GM12878 (cell line): ENCODE data around the gene LRRC23. TPM values are rescaled to one million over a fixed set of nuclear protein-coding genes. Genes with fewer than 3 reads are reported as not detected.

ENCODE experiments used
- BCL3 ChIP-seq: IDR thresholded peaks from 2 replicates; pipeline ENCODE4 v1.6.1; 2011; ENCODE audit warnings: borderline replicate concordance, low read depth, mild to moderate bottlenecking, moderate library complexity, low read length; ENCODE audit not compliant: insufficient read depth, poor library complexity, severe bottlenecking
- CEBPB ChIP-seq, 2 experiments: fragments of 150-350 bp in 1 of 2; IDR thresholded peaks; 2 replicates each; pipeline ENCODE4 v1.6.1; 2012 to 2014; ENCODE audit warnings: low read depth in 2 of 2, low read length in 2 of 2, borderline replicate concordance in 1 of 2, inconsistent platforms in 1 of 2
- CHD4 ChIP-seq: fragments of 200-600 bp; sonication (generic); IDR thresholded peaks from 2 replicates; pipeline ENCODE4 v1.6.1; 2016; ENCODE audit warnings: mild to moderate bottlenecking
- EED ChIP-seq: sonication (generic); IDR thresholded peaks from 2 replicates; pipeline ENCODE4 v1.6.1; 2016; ENCODE audit warnings: antibody characterized with exemption, low read depth
- IKZF2 ChIP-seq, 2 experiments: fragments of 450-650 bp; IDR thresholded peaks; 2 replicates each; pipeline ENCODE4 v1.6.1; 2017; ENCODE audit warnings: mild to moderate bottlenecking in 2 of 2, moderate library complexity in 2 of 2
- JUND ChIP-seq: IDR thresholded peaks from 2 replicates; pipeline ENCODE4 v1.6.1; 2012; ENCODE audit warnings: low read depth, mild to moderate bottlenecking, low read length, improper control_type of control experiment, moderate library complexity
- LARP7 ChIP-seq: fragments of 450-650 bp; IDR thresholded peaks from 2 replicates; pipeline ENCODE4 v1.6.1; 2017; ENCODE audit warnings: mild to moderate bottlenecking
- MEF2A ChIP-seq: IDR thresholded peaks from 2 replicates; pipeline ENCODE4 v1.6.1; 2011; ENCODE audit warnings: low read depth, mild to moderate bottlenecking, low read length, moderate library complexity; ENCODE audit not compliant: insufficient read depth
- MXI1 ChIP-seq: fragments of 150-350 bp; IDR thresholded peaks from 2 replicates; pipeline ENCODE4 v1.6.1; 2011; ENCODE audit warnings: low read depth, mild to moderate bottlenecking, inconsistent platforms, low read length, improper control_type of control experiment
- NFYB ChIP-seq: IDR thresholded peaks from 2 replicates; pipeline ENCODE4 v1.6.1; 2011; ENCODE audit warnings: low read depth, mild to moderate bottlenecking, low read length, improper control_type of control experiment, moderate library complexity; ENCODE audit not compliant: insufficient read depth
- NR2C2 ChIP-seq: IDR thresholded peaks from 2 replicates; pipeline ENCODE4 v1.6.1; 2011; ENCODE audit warnings: borderline replicate concordance, low read depth; ENCODE audit not compliant: control insufficient read depth, insufficient read length
- POLR2AphosphoS2 ChIP-seq: IDR thresholded peaks from 2 replicates; pipeline ENCODE4 v1.6.1; 2011; ENCODE audit warnings: low read depth, mild to moderate bottlenecking, low read length, improper control_type of control experiment, moderate library complexity
- RUNX3 ChIP-seq: IDR thresholded peaks from 2 replicates; pipeline ENCODE4 v1.6.1; 2012; ENCODE audit warnings: low read length, inconsistent platforms
- SIX5 ChIP-seq: IDR thresholded peaks from 2 replicates; pipeline ENCODE4 v1.6.1; 2011; ENCODE audit warnings: mild to moderate bottlenecking, low read depth, low read length, moderate library complexity; ENCODE audit not compliant: severe bottlenecking
- SMARCA5 ChIP-seq: fragments of 450-650 bp; IDR thresholded peaks from 2 replicates; pipeline ENCODE4 v1.6.1; 2017; ENCODE audit warnings: mild to moderate bottlenecking
- TARDBP ChIP-seq: IDR thresholded peaks from 2 replicates; pipeline ENCODE4 v1.6.1; 2016; ENCODE audit warnings: borderline replicate concordance
- TCF12 ChIP-seq: IDR thresholded peaks from 2 replicates; pipeline ENCODE4 v1.6.1; 2011; ENCODE audit warnings: low read depth, mild to moderate bottlenecking, low read length
- TCF3 ChIP-seq: IDR thresholded peaks from 2 replicates; pipeline ENCODE4 v1.6.1; 2012; ENCODE audit warnings: low read depth, mild to moderate bottlenecking, low read length, borderline replicate concordance; ENCODE audit not compliant: insufficient read depth
- TCF7 ChIP-seq: IDR thresholded peaks from 2 replicates; pipeline ENCODE4 v1.6.1; 2014; ENCODE audit warnings: antibody characterized with exemption, borderline replicate concordance
- ZNF622 ChIP-seq: fragments of 450-650 bp; IDR thresholded peaks from 2 replicates; pipeline ENCODE4 v1.6.1; 2017; ENCODE audit warnings: mild to moderate bottlenecking, inconsistent platforms
- ZSCAN29 ChIP-seq: fragments of 450-650 bp; IDR thresholded peaks from 2 replicates; pipeline ENCODE4 v1.6.1; 2017; ENCODE audit warnings: mild to moderate bottlenecking, moderate library complexity
- ZZZ3 ChIP-seq: IDR thresholded peaks from 2 replicates; pipeline ENCODE4 v1.6.1; 2011; ENCODE audit warnings: low read depth; ENCODE audit not compliant: control insufficient read depth, insufficient read length
- polyA plus RNA-seq, 11 experiments: library from polyadenylated mRNA; depleted of rRNA in 4 of 11; unstranded in 6 of 11; stranded (reverse) in 5 of 11; fragments of >200 nt; fragmentation: Nextera tagmentation in 4 of 11; fragmentation: Illumina TruSeq in 1 of 11; extraction: Ambion mirVana in 4 of 11; extraction: Trizol in 1 of 11; gene quantifications; 1 replicate in 1 of 11; 2 replicates in 10 of 11; pipeline versions ENCODE4 v1.2.1 to v1.2.3, GENCODE V29; 2011 to 2016; ENCODE audit warnings: inconsistent platforms in 2 of 11, missing spikeins in 2 of 11, low read depth in 1 of 11
- total RNA-seq, 4 experiments: library from RNA; depleted of rRNA in 3 of 4; stranded (reverse); fragments of >200 nt in 3 of 4; fragmentation: Illumina TruSeq in 1 of 4; extraction: Trizol in 1 of 4; gene quantifications; 2 replicates each; pipeline versions ENCODE4 v1.2.1 to v1.2.3, GENCODE V29; 2013 to 2021
- TF ChIP-seq, protein P1 (sequence below): fragments of 450-650 bp; IDR thresholded peaks from 2 replicates; pipeline ENCODE4 v1.6.1; 2017; ENCODE audit warnings: antibody characterized with exemption, mild to moderate bottlenecking, moderate library complexity
- TF ChIP-seq, protein P2 (sequence below): IDR thresholded peaks from 2 replicates; pipeline ENCODE4 v1.6.1; 2012; ENCODE audit warnings: low read length, inconsistent platforms
- TF ChIP-seq, protein P3 (sequence below): IDR thresholded peaks from 2 replicates; pipeline ENCODE4 v1.6.1; 2011; ENCODE audit warnings: low read depth, low read length, improper control_type of control experiment, borderline replicate concordance

Gene LRRC23
- total and polyA plus RNA-seq, 10 of the 15 experiments (the other 5 are each of a cell fraction or from before 2014, with no cell fraction given), result 1.4 to 6.9 (median 3.4) TPM

DNA sequence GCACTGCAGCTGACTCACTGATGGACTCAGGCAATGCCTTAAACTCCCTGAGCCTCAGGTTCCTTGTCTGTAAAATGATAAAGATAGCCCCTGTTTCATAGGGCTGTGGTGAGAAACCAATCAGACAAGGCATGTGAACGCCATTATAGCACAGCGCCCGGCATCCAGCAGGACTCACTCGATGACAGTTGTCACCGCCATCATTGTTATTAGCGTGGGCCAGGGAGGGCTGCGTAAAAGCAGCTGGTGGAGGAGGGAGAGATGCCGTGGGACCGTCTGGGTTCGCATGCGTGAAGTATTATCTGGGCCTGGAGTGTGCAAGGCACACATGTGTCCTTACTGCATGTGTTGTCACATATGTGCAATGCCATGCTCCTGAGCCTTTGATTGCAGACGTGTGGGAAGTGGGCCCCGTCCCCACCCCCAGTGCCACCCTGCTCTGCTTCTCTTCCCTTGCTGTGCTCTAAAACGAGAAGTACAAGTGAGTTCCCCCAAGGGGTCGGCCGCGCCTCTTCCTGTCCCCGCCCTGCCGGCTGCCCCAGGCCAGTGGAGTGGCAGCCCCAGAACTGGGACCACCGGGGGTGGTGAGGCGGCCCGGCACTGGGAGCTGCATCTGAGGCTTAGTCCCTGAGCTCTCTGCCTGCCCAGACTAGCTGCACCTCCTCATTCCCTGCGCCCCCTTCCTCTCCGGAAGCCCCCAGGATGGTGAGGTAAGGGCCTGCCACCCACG, 46.4 kb downstream of the LRRC23 start, which contains the start of gene PTPN6 (continued):
- TF ChIP-seq ZNF622 (no peak), NFYB (0 out of 2 replicates have a peak, but pooled peaks have one; percentile 2), MXI1 (0 out of 2 replicates have a peak, but pooled peaks have one; percentile 17), LARP7 (peak; percentile 45; the same call in 1 of the 2 replicates), SIX5 (no peak), IKZF2 (IDR thresholded peaks at IDR 0.05) (peak; percentile 41 to 61; a peak in 3 of 4 replicates), TCF7 (no peak), POLR2AphosphoS2 (peak; percentile 78; the same call in 1 of the 2 replicates), SMARCA5 (peak; percentile 67), CHD4 (no peak), NR2C2 (no peak), TARDBP (0 out of 2 replicates have a peak, but pooled peaks have one; percentile 52), TCF12 (peak; percentile 51; the same call in 1 of the 2 replicates), TCF3 (no peak), BCL3 (no peak), MEF2A (no peak), EED (peak; percentile 43), JUND (no peak), ZSCAN29 (no peak), RUNX3 (no peak), CEBPB (IDR thresholded peaks at IDR 0.05; ENCODE audit: borderline replicate concordance in 1 of 2, low read depth in 2 of 2, low read length in 2 of 2) (no peak), ZZZ3 (no peak)
- TF ChIP-seq, protein P1, sequence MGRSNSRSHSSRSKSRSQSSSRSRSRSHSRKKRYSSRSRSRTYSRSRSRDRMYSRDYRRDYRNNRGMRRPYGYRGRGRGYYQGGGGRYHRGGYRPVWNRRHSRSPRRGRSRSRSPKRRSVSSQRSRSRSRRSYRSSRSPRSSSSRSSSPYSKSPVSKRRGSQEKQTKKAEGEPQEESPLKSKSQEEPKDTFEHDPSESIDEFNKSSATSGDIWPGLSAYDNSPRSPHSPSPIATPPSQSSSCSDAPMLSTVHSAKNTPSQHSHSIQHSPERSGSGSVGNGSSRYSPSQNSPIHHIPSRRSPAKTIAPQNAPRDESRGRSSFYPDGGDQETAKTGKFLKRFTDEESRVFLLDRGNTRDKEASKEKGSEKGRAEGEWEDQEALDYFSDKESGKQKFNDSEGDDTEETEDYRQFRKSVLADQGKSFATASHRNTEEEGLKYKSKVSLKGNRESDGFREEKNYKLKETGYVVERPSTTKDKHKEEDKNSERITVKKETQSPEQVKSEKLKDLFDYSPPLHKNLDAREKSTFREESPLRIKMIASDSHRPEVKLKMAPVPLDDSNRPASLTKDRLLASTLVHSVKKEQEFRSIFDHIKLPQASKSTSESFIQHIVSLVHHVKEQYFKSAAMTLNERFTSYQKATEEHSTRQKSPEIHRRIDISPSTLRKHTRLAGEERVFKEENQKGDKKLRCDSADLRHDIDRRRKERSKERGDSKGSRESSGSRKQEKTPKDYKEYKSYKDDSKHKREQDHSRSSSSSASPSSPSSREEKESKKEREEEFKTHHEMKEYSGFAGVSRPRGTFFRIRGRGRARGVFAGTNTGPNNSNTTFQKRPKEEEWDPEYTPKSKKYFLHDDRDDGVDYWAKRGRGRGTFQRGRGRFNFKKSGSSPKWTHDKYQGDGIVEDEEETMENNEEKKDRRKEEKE, result 0 out of 2 replicates have a peak, but pooled peaks have one; percentile 39
- TF ChIP-seq, protein P2, sequence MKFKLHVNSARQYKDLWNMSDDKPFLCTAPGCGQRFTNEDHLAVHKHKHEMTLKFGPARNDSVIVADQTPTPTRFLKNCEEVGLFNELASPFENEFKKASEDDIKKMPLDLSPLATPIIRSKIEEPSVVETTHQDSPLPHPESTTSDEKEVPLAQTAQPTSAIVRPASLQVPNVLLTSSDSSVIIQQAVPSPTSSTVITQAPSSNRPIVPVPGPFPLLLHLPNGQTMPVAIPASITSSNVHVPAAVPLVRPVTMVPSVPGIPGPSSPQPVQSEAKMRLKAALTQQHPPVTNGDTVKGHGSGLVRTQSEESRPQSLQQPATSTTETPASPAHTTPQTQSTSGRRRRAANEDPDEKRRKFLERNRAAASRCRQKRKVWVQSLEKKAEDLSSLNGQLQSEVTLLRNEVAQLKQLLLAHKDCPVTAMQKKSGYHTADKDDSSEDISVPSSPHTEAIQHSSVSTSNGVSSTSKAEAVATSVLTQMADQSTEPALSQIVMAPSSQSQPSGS, result no peak
- TF ChIP-seq, protein P3, sequence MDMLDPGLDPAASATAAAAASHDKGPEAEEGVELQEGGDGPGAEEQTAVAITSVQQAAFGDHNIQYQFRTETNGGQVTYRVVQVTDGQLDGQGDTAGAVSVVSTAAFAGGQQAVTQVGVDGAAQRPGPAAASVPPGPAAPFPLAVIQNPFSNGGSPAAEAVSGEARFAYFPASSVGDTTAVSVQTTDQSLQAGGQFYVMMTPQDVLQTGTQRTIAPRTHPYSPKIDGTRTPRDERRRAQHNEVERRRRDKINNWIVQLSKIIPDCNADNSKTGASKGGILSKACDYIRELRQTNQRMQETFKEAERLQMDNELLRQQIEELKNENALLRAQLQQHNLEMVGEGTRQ, result no peak
